GM12891 (cell line): Measurements from ENCODE around the gene GTPBP3.

Experiments used
- PAX5 ChIP-seq: IDR thresholded peaks from 2 replicates; pipeline ENCODE4 v1.6.1; 2011; ENCODE audit warnings: low read length, moderate library complexity, mild to moderate bottlenecking; ENCODE audit not compliant: insufficient read depth, severe bottlenecking
- POLR2A ChIP-seq: IDR thresholded peaks from 2 replicates; pipeline ENCODE4 v1.6.1; 2011; ENCODE audit warnings: low read depth, low read length, control low read depth
- POLR2AphosphoS5 ChIP-seq: IDR thresholded peaks from 2 replicates; pipeline ENCODE4 v1.6.1; 2011; ENCODE audit warnings: low read depth, low read length, control low read depth
- POU2F2 ChIP-seq: IDR thresholded peaks from 2 replicates; pipeline ENCODE4 v1.6.1; 2011; ENCODE audit warnings: low read depth, mild to moderate bottlenecking, control low read depth, low read length, moderate library complexity
- TAF1 ChIP-seq: IDR thresholded peaks from 2 replicates; pipeline ENCODE4 v1.6.1; 2011; ENCODE audit warnings: low read depth, low read length, control low read depth

DNA sequence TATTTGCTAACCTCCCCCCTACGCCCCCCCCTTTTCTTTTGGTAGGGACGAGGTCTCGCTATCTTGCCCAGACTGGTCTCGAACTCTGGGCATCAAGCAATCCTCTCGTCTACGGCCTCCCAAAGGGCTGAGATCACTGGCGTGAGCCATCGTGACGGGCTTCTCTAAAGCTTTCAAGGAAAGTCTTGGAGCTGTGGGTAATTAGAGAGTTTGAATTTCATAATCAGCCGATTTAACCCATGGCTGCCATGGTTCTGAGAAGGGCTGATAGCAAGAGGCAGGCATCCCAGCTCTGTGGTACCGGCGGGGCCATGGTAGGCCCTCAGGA is 33.4 kb upstream of the GTPBP3 start:
- TF ChIP-seq POLR2AphosphoS5 (no peak), POLR2A (no peak), POU2F2 (no peak), TAF1 (no peak), PAX5 (no peak)
